Eye (tissue), 1 donor: Measurements from ENCODE around the gene EMD.

ENCODE experiments used
- DNase-seq: peaks from one replicate; pipeline ENCODE4 v3.0.0-alpha.2; 2015

The EMD gene

GRCh38 chrX:154355776-154356140, 23.3 kb upstream of the EMD start:
- no peak for DNase-seq

GRCh38 chrX:154356596-154356995, 22.5 kb upstream of the EMD start:
- DNase-seq, result no peak

DNA sequence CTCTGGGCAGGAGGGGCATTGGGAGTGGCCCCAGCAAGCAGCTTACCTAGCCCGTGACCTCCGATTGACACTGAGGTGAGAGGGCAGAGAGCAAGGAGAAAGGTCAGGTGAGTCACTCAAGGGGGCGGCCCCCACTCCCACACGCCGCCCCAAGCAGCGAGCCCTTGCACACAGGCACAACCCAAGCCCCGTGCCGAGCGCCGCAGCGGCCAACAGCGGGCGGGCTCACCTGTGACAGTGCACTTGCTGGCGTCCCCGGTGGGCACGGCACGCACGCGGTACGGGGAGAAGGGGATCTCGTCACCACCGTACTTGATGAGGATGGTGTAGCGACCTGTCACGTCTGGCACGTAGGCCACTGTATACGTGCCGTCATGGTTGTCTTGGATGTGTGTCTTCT, 21.9 kb upstream of the EMD start:
- no peak for DNase-seq

- no peak for DNase-seq
These were observed 21.1 kb upstream of the EMD start for GRCh38 chrX:154358011-154358410.

DNA sequence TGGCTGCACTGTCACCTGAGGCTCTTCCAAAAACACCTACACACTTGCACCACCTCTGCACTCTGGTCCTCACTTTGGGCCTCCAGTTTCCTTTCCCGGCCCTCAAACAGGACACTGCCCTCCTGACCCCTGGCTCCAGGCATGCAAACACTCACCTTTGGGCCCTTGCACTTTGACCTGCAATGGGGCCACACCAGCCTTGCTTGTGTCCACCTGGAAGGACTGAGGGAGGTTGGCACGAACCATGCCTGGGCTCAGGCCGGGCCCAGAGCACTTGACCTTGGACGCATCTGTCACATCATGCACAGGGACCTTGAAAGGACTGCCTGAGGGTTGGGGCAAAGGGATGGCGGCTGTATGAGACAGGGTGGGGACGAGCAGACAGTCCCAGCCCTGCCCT, 20.3 kb upstream of the EMD start:
- no peak for DNase-seq

DNA sequence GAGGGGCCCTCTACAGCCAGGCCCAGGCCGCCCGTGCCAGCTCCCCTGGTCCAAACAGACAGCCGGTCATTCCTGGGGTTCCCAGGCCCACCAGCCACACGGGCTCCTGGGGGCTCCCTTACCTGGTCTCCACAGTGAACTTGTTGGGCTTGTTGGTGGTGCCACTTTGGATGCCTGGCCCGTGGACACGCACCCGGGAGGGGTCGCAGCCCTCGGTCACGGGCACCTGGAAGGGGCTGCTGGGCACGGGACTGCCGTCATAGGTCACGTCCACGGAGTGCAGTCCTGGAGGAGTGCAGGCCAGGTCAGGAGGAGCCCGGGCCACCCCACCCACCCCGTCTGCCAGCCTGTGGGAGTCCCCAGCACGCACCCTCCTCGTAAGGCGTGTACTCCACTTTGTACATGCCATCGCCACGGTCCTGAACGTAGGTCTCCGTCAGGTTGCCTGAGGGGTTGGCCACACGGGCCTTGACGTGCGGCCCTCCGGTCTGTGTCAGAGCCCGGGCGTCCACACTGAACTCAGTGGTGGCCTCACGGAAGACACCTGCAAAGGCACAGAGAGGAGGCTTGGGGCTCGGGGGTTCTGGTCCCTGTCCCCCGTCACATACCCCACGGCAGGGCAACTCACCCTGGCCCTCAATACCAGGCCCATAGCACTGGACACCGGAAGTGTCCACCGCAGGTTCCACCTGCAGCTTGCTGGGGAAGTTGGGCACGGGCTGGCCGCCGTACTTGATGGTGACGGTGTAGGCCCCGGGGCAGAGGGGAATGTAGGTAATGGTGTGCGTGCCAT, 19.5 kb upstream of the EMD start:
- no peak for DNase-seq

DNA sequence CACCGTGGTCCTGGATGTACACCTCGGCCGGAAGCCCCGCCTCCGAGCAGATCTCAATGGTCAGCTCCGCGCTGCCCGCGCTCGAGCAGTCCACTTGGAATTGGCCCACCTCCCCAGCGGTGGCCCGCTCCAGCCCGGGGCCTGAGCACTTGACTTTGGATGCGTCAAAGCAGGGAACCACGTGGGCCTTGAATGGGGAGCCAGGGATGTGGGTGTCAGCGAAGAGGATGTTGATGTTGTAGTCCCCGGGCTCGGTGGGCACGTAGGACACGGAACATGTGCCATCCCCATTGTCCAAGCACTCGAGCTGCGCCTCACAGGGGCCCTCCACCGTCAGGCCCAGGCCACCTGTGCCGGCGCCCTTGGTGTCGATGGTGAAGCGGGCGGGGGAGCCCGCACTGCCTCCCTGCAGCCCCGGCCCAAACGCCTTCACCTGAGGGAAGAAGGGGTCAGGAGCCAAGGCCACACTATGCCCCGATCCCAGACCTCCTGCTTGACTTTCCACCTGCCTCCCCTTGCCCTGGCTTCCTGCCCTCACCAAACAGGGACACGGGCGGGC, 18.9 kb upstream of the EMD start:
- DNase-seq, result no peak

- no peak for DNase-seq
These were observed 16.9 kb upstream of the EMD start for GRCh38 chrX:154362085-154362742.

- DNase-seq, result no peak
These were observed 15.2 kb upstream of the EMD start for GRCh38 chrX:154363706-154364439.

GRCh38 chrX:154365052-154365600, 14.0 kb upstream of the EMD start:
- DNase-seq, result no peak

- no peak for DNase-seq
These were observed 13.0 kb upstream of the EMD start for GRCh38 chrX:154365997-154366665.

DNA sequence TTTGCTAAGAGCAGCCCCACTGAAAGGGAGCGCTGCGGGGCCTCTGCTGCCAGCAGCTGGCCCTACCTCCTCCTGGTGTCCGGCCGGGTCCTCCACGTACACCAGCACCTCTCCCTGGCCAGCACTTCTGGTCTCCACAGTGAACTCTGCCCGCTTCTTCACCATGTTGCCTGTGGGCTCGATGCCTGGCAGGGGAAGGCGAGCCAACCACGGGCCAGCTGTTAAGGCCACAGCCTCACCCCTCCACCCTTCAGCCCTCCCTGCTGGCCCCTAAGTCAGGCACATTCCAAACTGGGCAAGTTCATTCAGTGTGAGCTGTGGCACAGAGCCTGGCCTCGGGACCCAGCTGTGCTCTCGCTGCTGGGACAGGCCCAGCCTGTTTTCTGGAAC, 12.4 kb upstream of the EMD start:
- DNase-seq, result no peak

DNA sequence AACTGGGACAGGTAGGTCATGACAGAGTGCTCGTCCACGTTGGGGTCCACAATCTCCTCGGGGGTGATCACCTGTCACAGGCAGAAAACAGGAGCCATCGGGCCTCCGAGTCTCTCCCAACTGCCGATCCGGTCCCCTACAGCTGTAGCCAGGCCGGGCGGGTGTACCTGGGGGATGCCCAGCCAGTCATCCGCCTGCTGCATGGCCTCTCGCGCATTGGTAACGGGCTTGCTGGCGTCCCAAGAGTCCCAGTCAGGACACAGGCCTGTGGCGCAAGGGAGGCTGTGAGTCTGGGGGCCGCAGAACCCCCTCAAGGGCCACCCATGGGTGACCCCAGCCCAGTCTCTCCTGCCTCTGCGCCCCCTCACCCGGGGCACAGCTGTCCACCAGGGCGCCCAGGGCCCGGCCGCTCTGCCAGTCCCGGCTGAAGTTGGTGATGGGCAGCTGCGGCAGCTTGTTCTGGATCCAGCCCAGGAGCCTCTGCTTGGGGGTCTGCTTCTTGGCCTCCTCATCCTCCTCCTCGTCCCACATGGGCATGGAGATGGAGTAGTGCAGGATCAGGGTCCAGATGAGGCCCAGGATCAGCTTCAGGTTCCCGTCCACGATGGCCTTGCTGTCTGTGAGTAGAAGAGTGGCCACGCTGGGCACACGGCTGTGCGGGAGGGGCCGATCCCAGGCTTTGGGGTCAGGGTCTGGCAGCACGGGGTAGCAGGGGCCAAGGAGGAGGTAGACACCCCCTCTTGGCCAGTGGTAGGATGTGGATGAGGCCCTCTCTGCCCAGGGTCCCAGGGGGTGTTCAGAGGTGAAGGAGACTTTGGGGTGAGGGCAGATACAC, 11.4 kb upstream of the EMD start:
- DNase-seq, result no peak

- peak; percentile 47 for DNase-seq
These were observed 10.3 kb upstream of the EMD start for GRCh38 chrX:154368630-154369448.

DNA sequence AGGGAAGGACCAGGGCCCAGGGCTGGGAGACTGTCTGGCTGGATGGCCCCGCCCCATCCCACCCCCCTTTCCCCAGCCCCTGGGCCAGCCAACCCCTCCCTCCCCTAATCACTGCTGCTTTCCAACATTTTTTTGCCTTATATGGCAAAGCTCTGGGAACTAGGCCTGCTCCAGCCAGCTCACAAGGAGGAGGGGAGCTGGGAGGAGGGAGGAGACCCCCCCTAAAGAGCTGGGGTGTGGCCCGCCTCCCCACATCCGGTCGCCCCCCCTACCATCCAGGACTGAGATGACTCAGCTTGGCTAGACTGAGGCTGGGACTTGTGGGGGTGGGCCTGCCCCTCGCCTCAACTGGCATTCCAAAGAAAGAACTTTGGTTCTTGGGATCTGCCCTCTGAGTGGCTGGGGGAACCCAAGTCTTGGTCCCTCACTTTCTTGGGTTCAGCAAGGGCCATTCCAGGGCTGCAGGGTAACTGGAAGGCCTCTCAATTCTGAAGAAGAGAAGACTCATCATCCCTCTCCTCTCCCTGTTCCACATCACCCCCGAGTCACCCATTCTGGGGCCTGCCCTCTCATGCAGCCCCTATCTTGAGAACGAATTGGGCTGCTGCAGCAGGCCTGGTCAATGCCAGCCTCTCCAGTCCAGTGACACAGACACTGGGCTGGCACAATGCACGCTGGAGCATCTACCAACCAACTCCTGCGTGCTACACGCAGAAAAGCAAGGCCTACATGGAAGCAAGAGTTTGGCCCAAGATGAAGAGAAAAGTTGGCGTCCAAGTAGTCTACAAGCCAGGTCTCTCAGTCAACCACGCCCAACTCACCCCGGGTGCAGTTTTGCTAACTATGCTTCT, 9.4 kb upstream of the EMD start:
- DNase-seq, result peak; percentile 85

DNA sequence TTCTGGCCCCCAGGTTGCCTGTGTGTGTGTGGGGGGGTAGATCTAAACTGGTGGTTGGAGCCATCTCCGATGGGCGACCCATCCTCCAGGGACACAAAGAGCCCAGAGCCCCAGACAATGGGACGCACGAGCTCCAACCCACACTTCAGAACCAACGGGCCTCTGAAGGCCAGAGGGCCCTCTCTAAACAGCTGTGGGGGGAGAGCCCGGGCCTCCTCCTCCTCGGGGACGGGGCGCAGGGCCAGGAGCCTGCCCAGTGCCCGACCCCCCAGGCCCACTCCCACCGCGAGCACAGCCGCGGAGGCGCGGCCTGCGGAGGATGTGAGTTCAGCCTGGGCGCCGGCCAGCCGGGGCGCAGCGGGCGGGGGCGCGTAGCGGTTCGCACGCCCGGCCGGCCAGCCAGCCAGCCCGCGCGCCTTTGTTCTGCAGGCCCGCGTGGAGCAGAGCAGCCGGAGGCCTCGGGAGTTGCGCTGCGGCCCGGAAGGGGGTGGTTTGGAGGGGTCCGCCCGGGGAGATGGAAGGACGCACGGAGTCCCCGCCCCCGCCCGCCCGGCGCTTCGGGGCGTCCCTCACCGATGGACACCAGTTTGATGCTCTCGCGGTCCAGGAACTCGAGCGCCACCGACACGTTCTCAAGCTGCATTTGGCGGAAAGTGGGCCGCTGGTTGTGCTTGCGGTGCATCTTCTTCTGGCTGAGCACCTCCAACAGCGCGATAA, 8.6 kb upstream of the EMD start:
- DNase-seq, result peak; percentile 37

DNA sequence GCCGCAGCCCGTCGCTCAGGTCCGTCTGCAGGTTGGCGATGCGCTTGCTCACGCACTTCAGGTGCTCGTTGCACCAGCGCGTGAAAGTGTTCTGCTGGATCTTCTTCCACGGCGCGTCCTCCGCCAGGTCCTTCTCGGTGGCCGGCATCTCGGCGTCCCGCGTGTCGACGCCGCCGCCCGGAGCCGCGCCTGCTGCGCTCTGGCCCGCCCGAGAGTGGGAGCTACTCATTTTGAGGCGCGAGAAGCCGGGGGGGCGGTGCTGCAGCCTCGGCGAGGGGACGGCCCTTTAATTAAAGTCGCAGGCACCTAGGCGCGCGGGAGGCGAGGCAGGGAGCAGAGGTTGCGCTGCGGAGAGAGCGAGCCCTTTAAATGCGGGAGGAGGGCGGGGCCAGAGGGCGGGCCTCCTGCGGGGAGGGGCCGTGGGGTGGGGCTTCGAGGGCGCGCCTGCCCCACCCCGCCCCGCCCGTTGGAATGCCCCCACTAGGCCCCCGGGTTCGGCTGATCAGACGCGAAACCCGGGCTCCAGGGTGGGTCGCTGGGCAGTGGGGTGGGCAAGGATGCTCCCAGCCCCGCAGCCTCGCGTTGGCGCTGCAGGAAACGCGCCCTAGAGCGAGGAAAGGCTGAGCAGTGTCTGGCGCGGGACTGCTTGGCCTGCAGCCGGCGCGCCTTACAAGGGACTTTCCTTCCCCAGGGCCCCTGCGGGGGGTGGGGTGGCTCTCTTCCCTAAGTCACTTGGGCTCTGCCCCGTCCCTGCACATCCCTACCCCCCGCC, 7.9 kb upstream of the EMD start:
- peak; percentile 94 for DNase-seq

- no peak for DNase-seq
These were observed 7.2 kb upstream of the EMD start for GRCh38 chrX:154371789-154372300.
